Measurements from ENCODE around the gene OLFML2A.

DNA sequence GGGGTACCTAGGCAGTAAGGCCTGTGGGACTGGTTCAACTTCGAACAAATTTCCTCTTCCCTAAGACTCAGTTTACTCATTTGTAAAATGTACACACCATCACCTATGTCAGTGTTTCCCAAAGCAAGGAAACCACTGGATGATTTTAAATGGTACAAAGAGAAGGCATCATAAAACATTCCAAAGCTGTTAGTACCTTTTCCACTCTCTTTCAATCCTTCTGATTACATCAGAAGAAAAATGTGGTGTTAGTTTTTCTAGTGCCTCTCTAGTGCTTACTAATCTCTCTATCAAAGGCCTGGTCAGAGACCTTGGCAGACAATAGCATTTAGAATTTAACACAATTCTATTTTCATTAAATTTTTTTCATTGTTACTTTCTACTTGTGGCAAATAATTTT is 24.0 kb upstream of the OLFML2A start:
- TF ChIP-seq, protein P1, sequence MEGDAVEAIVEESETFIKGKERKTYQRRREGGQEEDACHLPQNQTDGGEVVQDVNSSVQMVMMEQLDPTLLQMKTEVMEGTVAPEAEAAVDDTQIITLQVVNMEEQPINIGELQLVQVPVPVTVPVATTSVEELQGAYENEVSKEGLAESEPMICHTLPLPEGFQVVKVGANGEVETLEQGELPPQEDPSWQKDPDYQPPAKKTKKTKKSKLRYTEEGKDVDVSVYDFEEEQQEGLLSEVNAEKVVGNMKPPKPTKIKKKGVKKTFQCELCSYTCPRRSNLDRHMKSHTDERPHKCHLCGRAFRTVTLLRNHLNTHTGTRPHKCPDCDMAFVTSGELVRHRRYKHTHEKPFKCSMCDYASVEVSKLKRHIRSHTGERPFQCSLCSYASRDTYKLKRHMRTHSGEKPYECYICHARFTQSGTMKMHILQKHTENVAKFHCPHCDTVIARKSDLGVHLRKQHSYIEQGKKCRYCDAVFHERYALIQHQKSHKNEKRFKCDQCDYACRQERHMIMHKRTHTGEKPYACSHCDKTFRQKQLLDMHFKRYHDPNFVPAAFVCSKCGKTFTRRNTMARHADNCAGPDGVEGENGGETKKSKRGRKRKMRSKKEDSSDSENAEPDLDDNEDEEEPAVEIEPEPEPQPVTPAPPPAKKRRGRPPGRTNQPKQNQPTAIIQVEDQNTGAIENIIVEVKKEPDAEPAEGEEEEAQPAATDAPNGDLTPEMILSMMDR (IDR thresholded peaks at IDR 0.05 in 8 of 11, conservative IDR thresholded peaks at IDR 0.05 in 3 of 11), result no peak
- TF ChIP-seq POLR2A (IDR thresholded peaks at IDR 0.05), result no peak

Data from spleen (tissue), 7 donors.